Activated CD4-positive, CD25-positive, alpha-beta regulatory T cell treated with anti-CD3 and anti-CD28 coated beads, Interleukin-2, amount 50 U/mL, for 16 hours (primary cell): ENCODE data around the gene PTPRK.

ENCODE experiments used
- DNase-seq: peaks from one replicate; pipeline ENCODE4 v3.0.0-alpha.2; 2020; ENCODE audit warnings: low read depth, low spot score

The PTPRK gene

GRCh38 chr6:127924031-127924430 lies 596.4 kb downstream of the PTPRK start:
- no peak for DNase-seq

- no peak for DNase-seq
Measured at GRCh38 chr6:127923135-127923534, 597.3 kb downstream of the PTPRK start.

DNA sequence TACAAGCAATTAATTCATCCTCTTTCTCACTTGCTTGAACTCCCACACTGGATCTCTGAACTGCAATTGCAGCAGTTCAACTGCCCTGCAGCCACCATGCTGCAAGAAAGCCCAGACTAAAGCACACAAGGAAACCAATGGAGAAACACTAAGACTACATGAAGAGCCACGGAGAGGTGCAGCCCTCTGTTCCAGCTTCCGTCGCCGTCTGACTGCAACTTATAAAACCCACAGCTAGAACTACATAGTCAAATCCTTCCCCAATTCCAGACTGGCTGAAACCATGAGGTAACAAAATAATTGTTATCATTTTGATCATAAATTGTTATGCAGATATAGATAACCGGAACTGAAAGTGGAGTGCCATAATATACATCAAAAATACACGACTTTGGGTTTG lies 598.4 kb downstream of the PTPRK start:
- no peak for DNase-seq

- no peak for DNase-seq
Measured at GRCh38 chr6:127920804-127921203, 599.6 kb downstream of the PTPRK start.
